MM.1S (cell line): ENCODE measurements around the gene CDK5.

ENCODE experiments used
- CTCF ChIP-seq: fragments of 300-600 bp; sonication (generic); IDR thresholded peaks from 2 replicates; pipeline ENCODE4 v1.5.1; 2016; ENCODE audit warnings: antibody characterized with exemption, low read length, mixed read lengths
- EZH2 ChIP-seq: fragments of 300-600 bp; sonication (generic); optimal IDR thresholded peaks from 2 replicates; pipeline ENCODE3; 2017; ENCODE audit warnings: low read depth, mild to moderate bottlenecking, antibody characterized with exemption, low read length, mixed read lengths
- EZH2phosphoT487 ChIP-seq: fragments of 300-600 bp; sonication (generic); IDR thresholded peaks from 2 replicates; pipeline ENCODE4 v1.6.1; 2018; ENCODE audit warnings: antibody characterized with exemption, low read length

- TF ChIP-seq CTCF (no peak), EZH2 (no peak), EZH2phosphoT487 (no peak)
These were observed 9.5 kb downstream of the CDK5 start, which contains the start of gene ASIC3 for GRCh38 chr7:151047976-151048815.
